Stimulated activated effector memory CD8-positive, alpha-beta T cell treated with anti-CD3 and anti-CD28 coated beads, Interleukin-12 subunit alpha, Interleukin-12 subunit beta, amount 100 ng/mL, for 72 hours (primary cell): ENCODE data around the gene MYO3B.
"Not testable (repeated sequence)": the region's sequence is repeated elsewhere in the genome, so short reads cannot be mapped to it uniquely, and the experiment has no call there.

Experiments
- ATAC-seq: fragments of 150-1000 bp; cut with Tn5 transposase; 2 replicates; pipeline ENCODE4 v1.10.0; 2021
- DNase-seq, 2 donors: peaks; one replicate each; pipeline ENCODE4 v3.0.0; 2021 to 2022; ENCODE audit warnings: low spot score in 2 of 2
- H3K27ac Mint-ChIP-seq: one replicate; pipeline ENCODE4 v1.8.0; 2022; ENCODE audit warnings: mild to moderate bottlenecking, mixed read lengths
- H3K36me3 Mint-ChIP-seq: one replicate; pipeline ENCODE4 v1.8.0; 2022; ENCODE audit warnings: mild to moderate bottlenecking, mixed read lengths
- H3K4me1 Mint-ChIP-seq: one replicate; pipeline ENCODE4 v1.8.0; 2022; ENCODE audit warnings: mixed read lengths
- H3K4me3 Mint-ChIP-seq: one replicate; pipeline ENCODE4 v1.8.0; 2022; ENCODE audit warnings: mild to moderate bottlenecking, mixed read lengths
- H3K9me3 Mint-ChIP-seq: one replicate; pipeline ENCODE4 v1.8.0; 2022; ENCODE audit warnings: mixed read lengths

The MYO3B gene

DNA sequence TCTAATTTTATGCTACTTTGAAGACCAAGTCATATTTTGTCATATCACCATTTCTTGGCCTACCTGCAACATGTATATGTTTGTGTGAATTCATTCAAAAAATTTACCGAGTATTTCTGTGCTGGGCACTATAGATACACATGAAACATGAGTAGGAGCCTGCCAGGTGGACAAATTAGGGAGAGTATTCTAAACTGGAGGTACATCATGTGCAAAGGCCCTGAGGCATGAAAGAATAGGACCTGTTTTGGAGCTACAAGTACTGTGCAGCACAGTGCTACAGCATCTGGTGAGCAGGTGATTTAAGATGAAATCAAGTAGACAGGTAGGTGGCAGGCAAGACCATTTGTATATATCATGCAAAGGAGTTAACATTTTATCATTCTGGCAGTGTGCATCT, 152.9 kb downstream of the MYO3B start:
- Mint-ChIP-seq H3K4me1 (no peaks in the 10 kb centered on the region), H3K27ac (no peak overlapping the region), H3K9me3 (no peaks in the 10 kb centered on the region), H3K36me3 (no peaks in the 10 kb centered on the region), H3K4me3 (no peak overlapping the region)
- DNase-seq: no peak
- no peak for ATAC-seq

DNA sequence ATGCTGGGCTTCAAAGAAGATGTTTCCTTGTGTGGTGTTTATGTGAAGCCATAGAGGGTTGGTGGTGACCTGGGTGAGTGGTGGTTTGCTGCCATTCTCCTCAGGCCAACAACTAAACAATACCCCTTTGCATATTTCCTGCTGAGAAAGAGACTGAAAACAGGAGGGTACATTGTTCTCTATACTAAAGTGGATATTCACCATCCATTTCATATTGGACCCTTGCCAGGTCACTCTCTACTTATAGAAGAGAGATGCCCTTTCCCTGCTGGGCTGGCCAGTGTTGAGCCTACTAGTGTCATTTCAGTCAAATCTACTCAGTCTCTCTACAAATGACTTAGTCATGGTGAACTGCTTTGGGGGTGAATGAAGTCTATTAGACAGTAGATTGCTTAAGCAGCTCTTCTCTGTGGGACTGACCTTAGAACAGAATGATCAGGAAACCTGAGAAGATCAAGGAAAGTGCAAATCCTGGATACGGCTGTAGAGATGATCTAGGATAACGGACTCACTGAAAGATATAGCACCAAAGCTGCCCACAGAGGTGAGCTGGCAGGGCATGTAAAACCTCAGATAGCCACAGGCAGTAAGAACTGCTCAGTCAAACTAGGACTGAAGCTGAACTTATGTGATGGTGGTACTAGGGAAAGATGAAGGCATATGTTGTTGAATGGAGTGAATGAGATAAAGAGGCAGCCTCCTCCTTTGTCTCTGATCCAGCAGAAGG, 154.9 kb downstream of the MYO3B start:
- Mint-ChIP-seq H3K27ac (no peak overlapping the region), H3K9me3 (no peaks in the 10 kb centered on the region), H3K4me3 (no peak overlapping the region), H3K36me3 (no peaks in the 10 kb centered on the region), H3K4me1 (no peaks in the 10 kb centered on the region)
- ATAC-seq: peak; percentile 42
- no peak for DNase-seq

DNA sequence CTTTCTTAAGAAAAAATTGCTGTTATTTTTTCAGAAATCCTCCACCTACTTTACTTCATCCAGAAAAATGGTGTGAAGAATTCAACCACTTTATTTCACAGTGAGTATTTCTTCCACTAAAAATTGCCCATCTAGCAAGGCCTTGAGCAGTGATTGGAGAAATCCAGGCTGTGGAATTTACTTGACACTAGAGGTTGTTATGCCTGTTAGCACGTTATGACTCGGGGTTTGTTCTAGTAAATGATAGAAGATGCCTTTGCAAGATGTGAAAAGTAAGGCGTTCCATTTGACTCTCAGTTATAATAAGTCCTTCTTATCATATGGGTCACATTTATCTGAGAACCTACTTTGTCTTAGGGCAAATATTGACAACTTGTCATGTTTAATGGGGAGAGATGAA, 157.4 kb downstream of the MYO3B start:
- DNase-seq (no peak), ATAC-seq (no peak)
- Mint-ChIP-seq H3K4me3 (no peak overlapping the region), H3K27ac (no peak overlapping the region), H3K4me1 (no peaks in the 10 kb centered on the region), H3K9me3 (no peaks in the 10 kb centered on the region), H3K36me3 (no peaks in the 10 kb centered on the region)

DNA sequence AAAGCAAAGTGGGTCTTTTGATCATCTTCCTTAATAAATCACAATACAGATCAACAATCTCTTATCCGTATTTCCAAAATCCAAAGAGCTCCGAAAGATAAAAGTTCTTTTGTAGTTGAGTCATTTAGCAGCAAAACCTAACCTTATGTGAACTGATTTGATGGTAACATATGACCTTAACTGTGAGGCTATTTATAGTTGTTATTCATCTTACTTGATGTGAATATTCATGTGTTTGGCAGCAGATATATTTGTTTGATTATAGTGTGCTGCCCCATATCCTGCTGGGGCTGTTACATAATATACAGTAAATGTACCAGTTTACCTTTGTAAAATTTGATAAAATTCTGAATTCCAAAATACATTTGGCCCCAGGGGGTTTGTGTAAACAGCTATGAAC, 158.5 kb downstream of the MYO3B start:
- no peaks in the 10 kb centered on the region for H3K36me3 Mint-ChIP-seq
- H3K27ac Mint-ChIP-seq: no peak overlapping the region
- ATAC-seq: no peak
- H3K9me3 Mint-ChIP-seq: no peaks in the 10 kb centered on the region
- H3K4me3 Mint-ChIP-seq: no peak overlapping the region
- H3K4me1 Mint-ChIP-seq: no peaks in the 10 kb centered on the region
- DNase-seq: no peak

DNA sequence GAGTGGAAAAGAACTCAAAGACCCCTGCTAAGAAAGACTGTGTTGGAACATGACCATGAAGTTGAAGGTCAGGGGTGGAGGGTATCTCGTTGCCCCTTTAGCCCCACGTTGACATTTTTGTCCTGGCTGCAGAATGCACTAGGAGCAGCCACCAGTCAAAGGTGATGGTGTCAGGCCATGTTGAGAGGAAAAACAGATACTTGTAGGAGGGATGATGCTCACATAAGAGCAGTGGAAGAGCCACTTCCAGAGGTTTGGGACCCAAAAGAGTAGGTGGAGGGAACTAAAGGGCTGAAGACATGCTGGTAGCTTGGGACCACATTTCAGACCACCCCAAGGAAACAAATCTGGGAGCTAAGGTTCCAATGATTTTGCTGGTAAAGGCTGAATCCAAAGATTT, 159.0 kb downstream of the MYO3B start:
- Mint-ChIP-seq H3K36me3 (no peaks in the 10 kb centered on the region), H3K27ac (no peak overlapping the region), H3K4me3 (no peak overlapping the region), H3K9me3 (no peaks in the 10 kb centered on the region), H3K4me1 (no peaks in the 10 kb centered on the region)
- no peak for ATAC-seq
- no peak for DNase-seq

DNA sequence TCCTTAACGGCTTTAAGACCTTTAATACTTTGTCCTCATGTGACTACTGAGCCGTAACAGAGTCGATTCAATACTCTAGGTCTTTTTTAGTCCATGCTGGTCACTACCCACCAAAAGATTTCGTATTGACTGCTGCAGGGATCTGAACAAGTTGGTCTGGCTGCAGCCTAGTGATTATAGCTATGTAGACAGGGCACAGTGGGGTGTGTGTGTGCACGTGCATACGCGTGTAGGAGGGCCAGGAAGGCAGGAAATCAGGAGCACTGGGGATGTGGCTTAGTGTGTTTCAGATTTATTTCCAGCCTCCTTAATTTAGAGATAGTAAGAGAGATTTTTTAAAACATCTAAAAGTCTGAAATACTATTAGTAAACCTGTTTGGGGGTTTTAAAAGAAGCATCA, 161.4 kb downstream of the MYO3B start:
- DNase-seq (no peak), ATAC-seq (no peak)
- H3K4me3 Mint-ChIP-seq: no peak overlapping the region
- H3K9me3 Mint-ChIP-seq: no peaks in the 10 kb centered on the region
- H3K27ac Mint-ChIP-seq: no peak overlapping the region
- H3K36me3 Mint-ChIP-seq: no peaks in the 10 kb centered on the region
- H3K4me1 Mint-ChIP-seq: no peaks in the 10 kb centered on the region

DNA sequence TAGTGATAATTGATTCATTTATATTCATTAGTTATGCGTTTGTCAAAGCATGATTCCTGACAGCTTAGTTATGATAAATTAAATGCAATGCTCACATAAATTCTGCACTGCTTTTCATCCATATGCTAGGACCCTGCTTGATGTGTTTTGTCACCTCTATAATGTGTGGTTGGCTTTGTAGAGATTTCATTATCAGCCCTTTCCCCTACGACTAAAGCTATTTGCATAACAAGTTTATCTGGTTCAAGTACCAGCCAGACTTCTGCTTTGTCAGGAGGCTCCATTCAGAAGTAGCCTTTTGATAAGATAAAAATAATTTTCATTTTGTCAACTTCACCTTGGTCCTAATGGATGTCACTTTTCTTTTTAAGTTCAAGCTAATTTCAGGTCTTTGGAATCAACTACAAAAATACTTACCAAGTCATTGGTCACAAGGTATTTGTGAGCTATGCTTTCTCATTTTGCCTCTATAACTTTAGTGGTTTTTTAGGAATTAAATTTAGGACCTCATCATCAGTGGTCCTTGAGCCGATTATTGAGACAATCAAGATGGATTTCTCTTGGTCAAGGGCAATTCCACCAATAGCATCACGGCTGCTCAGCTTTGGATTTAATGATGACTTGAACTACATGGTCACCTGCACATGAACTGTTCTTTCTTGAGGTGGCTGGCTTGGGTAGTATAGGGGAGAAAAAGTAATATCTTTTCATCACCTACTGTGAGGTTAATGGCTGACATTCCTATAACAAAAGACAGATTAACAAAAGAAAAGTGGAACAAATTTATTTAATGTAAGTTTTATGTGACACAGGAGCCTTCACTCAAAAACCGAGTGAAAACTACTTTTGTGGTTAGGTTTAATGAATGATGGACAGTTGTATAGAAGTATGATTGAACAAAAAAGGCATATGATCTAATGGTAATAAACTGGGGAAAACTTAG, 162.1 kb downstream of the MYO3B start:
- no peak overlapping the region for H3K27ac Mint-ChIP-seq
- no peaks in the 10 kb centered on the region for H3K36me3 Mint-ChIP-seq
- no peak overlapping the region for H3K4me3 Mint-ChIP-seq
- DNase-seq: no peak
- no peak for ATAC-seq
- no peaks in the 10 kb centered on the region for H3K9me3 Mint-ChIP-seq
- no peaks in the 10 kb centered on the region for H3K4me1 Mint-ChIP-seq

DNA sequence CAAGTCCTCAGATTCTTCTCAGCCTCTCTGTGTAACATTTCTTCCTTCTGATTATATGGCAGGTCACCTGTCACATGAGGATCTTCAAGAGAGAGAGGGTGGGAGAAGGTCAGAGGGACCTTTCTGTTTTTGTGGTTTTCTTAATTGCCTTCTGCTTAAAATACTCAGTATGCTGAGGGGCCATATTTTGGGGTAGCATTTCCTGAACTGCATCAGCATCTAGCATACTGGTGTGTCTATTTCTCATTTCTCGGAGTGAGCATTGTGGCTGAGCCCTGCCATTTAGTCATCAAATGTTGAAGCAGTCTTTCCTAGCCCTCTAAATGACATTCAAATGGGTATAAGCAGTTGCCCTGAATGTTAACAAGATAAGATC, 162.7 kb downstream of the MYO3B start:
- H3K36me3 Mint-ChIP-seq: no peaks in the 10 kb centered on the region
- H3K9me3 Mint-ChIP-seq: no peaks in the 10 kb centered on the region
- DNase-seq (no peak), ATAC-seq (peak; percentile 68)
- H3K4me1 Mint-ChIP-seq: no peaks in the 10 kb centered on the region
- no peak overlapping the region for H3K27ac Mint-ChIP-seq
- H3K4me3 Mint-ChIP-seq: no peak overlapping the region

DNA sequence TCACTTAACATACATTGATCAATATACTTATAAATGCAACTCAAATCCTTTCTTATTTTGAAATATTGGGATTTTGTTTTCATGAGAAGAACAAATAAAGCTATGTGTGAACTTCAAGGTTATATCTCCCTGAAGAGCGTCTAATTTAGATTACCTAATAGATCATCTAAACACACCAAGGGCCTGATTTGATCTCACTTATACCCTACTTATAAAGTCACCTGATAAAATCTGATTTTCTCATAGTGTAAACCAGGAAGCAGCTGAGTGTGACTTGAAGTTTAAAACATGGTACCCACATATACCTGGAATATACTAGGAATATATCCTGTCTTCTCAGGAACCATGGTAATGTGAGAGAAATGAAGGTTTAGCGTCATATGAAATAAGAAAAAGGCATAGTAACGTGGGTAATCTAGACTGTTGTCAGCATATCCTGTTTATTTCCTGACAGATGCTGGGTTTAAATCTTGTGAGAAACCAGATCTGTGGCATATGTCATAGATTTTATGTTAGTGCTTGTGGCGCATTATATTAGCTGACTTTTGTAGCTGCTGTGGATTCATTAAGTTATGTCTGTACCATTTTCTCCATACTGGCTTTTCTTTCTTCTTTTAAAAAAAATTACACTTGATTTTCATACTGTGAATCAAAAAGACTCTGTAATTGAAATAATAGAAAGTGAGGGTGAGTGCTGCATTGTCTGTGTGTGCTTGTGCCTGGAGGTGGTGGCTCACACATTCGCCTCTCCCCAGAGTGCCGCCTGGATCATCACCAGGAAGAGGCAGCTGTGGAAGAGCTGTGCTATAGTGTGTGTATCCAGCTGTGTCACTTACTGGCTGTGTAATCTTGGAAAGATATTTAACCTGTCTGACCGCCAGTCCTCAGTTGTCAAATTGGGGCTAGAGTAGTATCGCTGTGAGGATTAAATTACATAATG, 164.0 kb downstream of the MYO3B start:
- Mint-ChIP-seq H3K9me3 (no peaks in the 10 kb centered on the region), H3K4me3 (no peak overlapping the region), H3K27ac (no peak overlapping the region), H3K36me3 (no peaks in the 10 kb centered on the region), H3K4me1 (no peaks in the 10 kb centered on the region)
- no peak for ATAC-seq
- DNase-seq: no peak

DNA sequence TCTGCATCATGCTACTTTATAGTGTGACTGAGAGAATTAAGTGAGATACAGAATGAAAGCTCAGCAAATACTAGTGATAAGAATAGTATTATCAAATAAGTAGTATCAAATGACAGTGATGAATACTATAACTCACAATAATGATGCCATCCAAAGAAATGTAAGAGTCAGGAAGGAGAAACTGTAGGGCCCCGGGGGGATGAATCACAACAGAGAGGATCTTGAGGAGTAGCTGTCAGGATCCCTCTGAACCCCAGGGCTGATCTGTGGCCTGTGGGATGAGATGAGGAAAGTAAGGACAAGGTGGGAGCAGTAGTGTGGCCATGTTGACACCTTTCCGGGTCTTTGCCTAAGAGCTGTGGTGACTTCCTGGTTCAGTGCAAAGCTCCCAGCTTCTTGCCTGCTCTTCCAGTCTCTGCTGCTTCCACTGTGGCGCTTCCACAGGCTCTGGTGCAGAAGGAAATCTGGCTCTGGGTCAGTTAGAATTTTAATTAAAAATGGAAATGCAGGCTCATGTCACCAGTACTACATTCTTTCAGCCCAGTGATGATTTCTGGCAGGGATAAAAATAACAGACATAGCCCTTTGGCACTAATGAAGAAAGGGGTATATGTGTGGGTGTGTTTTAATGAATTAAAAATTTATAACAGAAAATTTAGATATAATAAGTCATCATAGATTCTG, 166.9 kb downstream of the MYO3B start:
- no peak overlapping the region for H3K27ac Mint-ChIP-seq
- no peak overlapping the region for H3K4me3 Mint-ChIP-seq
- no peaks in the 10 kb centered on the region for H3K4me1 Mint-ChIP-seq
- no peaks in the 10 kb centered on the region for H3K9me3 Mint-ChIP-seq
- no peak for ATAC-seq
- H3K36me3 Mint-ChIP-seq: no peaks in the 10 kb centered on the region
- DNase-seq: no peak

DNA sequence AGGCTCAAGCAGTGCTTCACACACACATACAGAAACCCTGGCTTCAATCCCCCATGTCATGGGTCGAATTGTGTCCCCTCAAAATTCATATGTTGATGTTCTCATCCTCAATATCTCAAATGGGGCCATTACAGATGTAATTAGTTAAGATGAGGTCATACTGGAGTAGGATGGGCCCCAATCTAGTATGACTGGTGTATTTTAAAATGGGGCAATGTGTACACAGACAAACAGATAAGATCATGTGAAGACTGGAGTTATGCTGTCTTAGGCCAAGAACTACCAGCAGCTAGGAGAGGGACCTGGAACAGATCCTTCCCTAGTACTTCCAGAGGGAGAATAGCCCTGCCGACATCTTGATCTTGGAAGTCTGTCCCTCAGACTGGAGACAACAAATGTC, 167.7 kb downstream of the MYO3B start:
- no peak overlapping the region for H3K4me3 Mint-ChIP-seq
- DNase-seq (no peak), ATAC-seq (no peak)
- H3K4me1 Mint-ChIP-seq: no peaks in the 10 kb centered on the region
- no peaks in the 10 kb centered on the region for H3K36me3 Mint-ChIP-seq
- no peak overlapping the region for H3K27ac Mint-ChIP-seq
- no peaks in the 10 kb centered on the region for H3K9me3 Mint-ChIP-seq

DNA sequence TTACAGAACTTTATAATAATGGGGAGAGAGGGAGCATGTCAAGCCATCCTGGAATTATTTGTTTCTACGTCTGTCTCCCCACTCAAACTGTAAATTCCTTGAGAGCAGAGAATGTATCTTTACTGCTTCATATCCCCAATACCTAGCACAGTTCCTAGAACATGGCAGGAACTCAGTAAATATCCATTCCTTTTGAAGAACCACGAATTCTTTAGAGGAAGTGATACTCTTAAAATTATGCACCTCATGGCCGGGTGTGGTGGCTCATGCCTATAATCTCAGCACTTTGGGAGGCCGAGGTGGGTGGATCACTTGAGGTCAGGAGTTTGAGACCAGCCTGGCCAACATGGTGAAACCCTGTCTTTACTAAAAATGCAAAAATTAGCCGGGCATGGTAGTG, 171.3 kb downstream of the MYO3B start:
- H3K9me3 Mint-ChIP-seq, H3K4me3 Mint-ChIP-seq, ATAC-seq, H3K36me3 Mint-ChIP-seq, DNase-seq, H3K4me1 Mint-ChIP-seq: not testable (repeated sequence)
- peak overlapping the region; percentile 14 for H3K27ac Mint-ChIP-seq

DNA sequence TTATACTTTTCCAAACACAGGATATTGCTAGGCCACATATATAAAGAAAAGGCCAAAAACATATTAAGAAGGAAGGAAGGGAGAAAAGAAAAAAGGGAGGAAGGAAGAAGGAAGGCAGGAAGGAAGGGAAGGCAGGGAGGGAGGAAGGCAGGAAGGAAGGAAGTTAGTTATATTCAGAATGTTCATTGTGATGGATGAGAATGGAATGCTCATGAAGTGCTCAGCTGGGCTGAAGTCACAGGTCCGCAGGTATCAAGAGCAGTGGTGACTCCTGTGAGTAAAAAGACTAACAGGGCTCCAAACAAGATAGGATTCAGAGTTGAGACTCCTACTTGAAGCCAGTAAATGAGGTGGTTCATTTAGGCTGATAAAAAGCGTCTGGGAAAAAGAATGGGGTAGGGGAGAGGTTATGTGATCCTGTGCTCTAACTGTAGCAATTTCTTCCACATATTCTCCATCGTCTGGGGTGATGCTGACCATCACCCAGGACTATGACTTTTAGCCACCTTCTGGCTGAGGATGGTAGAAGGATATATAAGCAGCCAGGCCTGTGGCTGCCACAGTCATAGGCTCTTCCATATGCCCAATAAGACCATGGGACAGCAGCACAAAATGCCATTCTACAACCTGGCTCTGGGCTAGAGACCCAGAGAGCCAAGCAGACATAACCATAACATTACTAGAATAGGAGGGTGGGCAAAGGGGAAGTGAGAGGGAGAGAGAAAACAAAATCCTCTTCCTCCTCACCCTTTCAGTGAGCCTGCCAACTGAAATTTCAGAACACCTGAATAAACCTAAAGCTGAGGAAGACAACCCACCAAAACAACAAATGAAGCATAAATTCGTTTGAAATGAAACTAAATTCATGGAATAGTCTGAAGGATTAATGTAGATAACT, 173.2 kb downstream of the MYO3B start:
- H3K4me3 Mint-ChIP-seq: no peak overlapping the region
- no peak for ATAC-seq

DNA sequence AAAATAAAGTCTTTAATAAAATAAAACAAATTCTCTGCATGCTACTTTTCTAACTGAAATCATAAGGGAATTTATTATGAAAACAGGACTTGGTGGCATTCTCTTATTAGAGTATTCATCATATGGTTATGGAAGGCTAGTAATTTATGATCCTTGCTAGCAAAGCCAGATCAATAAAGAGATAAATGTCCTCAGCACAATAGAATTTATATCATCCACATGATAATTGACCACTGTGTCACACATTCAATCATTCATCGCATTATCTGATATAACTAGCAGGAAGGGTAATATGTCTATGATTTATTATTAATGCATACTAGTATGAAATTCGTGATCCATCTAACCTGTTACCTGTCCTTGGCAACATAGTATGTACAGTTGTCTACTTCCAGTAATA, 175.8 kb downstream of the MYO3B start:
- no peaks in the 10 kb centered on the region for H3K36me3 Mint-ChIP-seq
- no peak overlapping the region for H3K4me3 Mint-ChIP-seq
- no peaks in the 10 kb centered on the region for H3K9me3 Mint-ChIP-seq

More for the DNA sequence above, 173.2 kb downstream of the MYO3B start:
- Mint-ChIP-seq H3K27ac (no peak overlapping the region), H3K9me3 (no peaks in the 10 kb centered on the region), H3K4me1 (peaks cover 5% of the 10 kb centered on the region), H3K36me3 (no peaks in the 10 kb centered on the region)
- no peak for DNase-seq

More for the DNA sequence above, 175.8 kb downstream of the MYO3B start:
- DNase-seq: no peak
- Mint-ChIP-seq H3K4me1 (peaks cover 5% of the 10 kb centered on the region), H3K27ac (no peak overlapping the region)
- ATAC-seq: no peak
